NCI-H345 (cell line): Measurements from ENCODE around the gene PPOX.

ENCODE experiments used
- DNase-seq: peaks from one replicate; lab custom pipeline; 2025; lab: John Stamatoyannopoulos, UW

The PPOX gene

GRCh38 chr1:161198194-161198896 is 32.1 kb downstream of the PPOX start:
- DNase-seq: peak; percentile 18

GRCh38 chr1:161198897-161199431 is 32.7 kb downstream of the PPOX start, which contains the start of gene ADAMTS4:
TSS of gene ADAMTS4 (minus strand) at chr1:161199054. CDS start at chr1:161198627, 427 bp downstream.
- DNase-seq: no peak

- DNase-seq: no peak
These were observed 33.4 kb downstream of the PPOX start for GRCh38 chr1:161199506-161200139.

GRCh38 chr1:161200421-161200991 is 34.3 kb downstream of the PPOX start:
- no peak for DNase-seq

- DNase-seq: no peak
These were observed 35.0 kb downstream of the PPOX start for GRCh38 chr1:161200992-161201835.

GRCh38 chr1:161201836-161202712 is 35.8 kb downstream of the PPOX start, which contains the start of gene NDUFS2:
TSS of gene NDUFS2 (plus strand) at chr1:161202367. CDS start at chr1:161202386, 19 bp downstream.
- peak; percentile 99 for DNase-seq

- no peak for DNase-seq
These were observed 40.4 kb downstream of the PPOX start for GRCh38 chr1:161206411-161207140.

GRCh38 chr1:161207173-161207572 is 40.9 kb downstream of the PPOX start:
- DNase-seq: no peak

GRCh38 chr1:161209790-161210409 is 43.7 kb downstream of the PPOX start:
- peak; percentile 67 for DNase-seq

- DNase-seq: no peak
These were observed 48.1 kb downstream of the PPOX start for GRCh38 chr1:161214369-161214768.

- no peak for DNase-seq
These were observed 48.9 kb downstream of the PPOX start, which contains the start of gene FCER1G for GRCh38 chr1:161215076-161215475. TSS of gene FCER1G (plus strand) at chr1:161215295. CDS start at chr1:161215322, 27 bp downstream.

- DNase-seq: no peak
These were observed 50.9 kb downstream of the PPOX start for GRCh38 chr1:161216945-161217712.

- no peak for DNase-seq
These were observed 51.6 kb downstream of the PPOX start for GRCh38 chr1:161217831-161218230.

GRCh38 chr1:161218301-161219077 is 52.3 kb downstream of the PPOX start:
- no peak for DNase-seq

- DNase-seq: no peak
These were observed 53.1 kb downstream of the PPOX start for GRCh38 chr1:161219078-161219892.

- DNase-seq: no peak
These were observed 53.8 kb downstream of the PPOX start for GRCh38 chr1:161220002-161220401.
